ENCODE data around the gene PPM1M.
"Not testable (repeated sequence)": the region's sequence is repeated elsewhere in the genome, so short reads cannot be mapped to it uniquely, and the experiment has no call there.

PPM1M gene

GRCh38 chr3:52248165-52248541, 2.6 kb downstream of the PPM1M start:
- DNase-seq, result no peak

GRCh38 chr3:52248816-52249547, 3.4 kb downstream of the PPM1M start:
- DNase-seq, result peak; percentile 64

GRCh38 chr3:52249683-52250082, 4.1 kb downstream of the PPM1M start:
- DNase-seq, result no peak

GRCh38 chr3:52250122-52250521, 4.6 kb downstream of the PPM1M start:
- DNase-seq, result no peak

GRCh38 chr3:52253314-52254304, 8.1 kb downstream of the PPM1M start:
- DNase-seq, result peak; percentile 88

GRCh38 chr3:52254608-52255007, 9.0 kb downstream of the PPM1M start:
- DNase-seq, result no peak

GRCh38 chr3:52256159-52256558, 10.6 kb downstream of the PPM1M start:
- DNase-seq, result no peak

GRCh38 chr3:52256622-52257021, 11.1 kb downstream of the PPM1M start:
- DNase-seq, result no peak

GRCh38 chr3:52257911-52258310, 12.4 kb downstream of the PPM1M start:
- no peak for DNase-seq

GRCh38 chr3:52259035-52259434, 13.5 kb downstream of the PPM1M start:
- DNase-seq, result no peak

GRCh38 chr3:52259448-52259847, 13.9 kb downstream of the PPM1M start:
- DNase-seq, result no peak

GRCh38 chr3:52262447-52262846, 16.9 kb downstream of the PPM1M start:
- DNase-seq, result no peak

- no peak for DNase-seq
These were observed 19.8 kb downstream of the PPM1M start for GRCh38 chr3:52265387-52265786.

GRCh38 chr3:52268036-52268435, 22.5 kb downstream of the PPM1M start:
- no peak for DNase-seq

GRCh38 chr3:52269776-52270175, 24.2 kb downstream of the PPM1M start:
- no peak for DNase-seq

GRCh38 chr3:52270252-52270754, 24.7 kb downstream of the PPM1M start:
- DNase-seq, result no peak

- not testable (repeated sequence) for DNase-seq
These were observed 26.6 kb downstream of the PPM1M start for GRCh38 chr3:52272172-52272571.

- no peak for DNase-seq
These were observed 27.3 kb downstream of the PPM1M start for GRCh38 chr3:52272831-52273230.

- DNase-seq, result not testable (repeated sequence)
These were observed 29.2 kb downstream of the PPM1M start for GRCh38 chr3:52274781-52275180.

- peak; percentile 88 for DNase-seq
These were observed 31.8 kb downstream of the PPM1M start for GRCh38 chr3:52277071-52277964.

- DNase-seq, result peak; percentile 75
These were observed 32.5 kb downstream of the PPM1M start for GRCh38 chr3:52277972-52278509.

GRCh38 chr3:52278510-52279069, 33.0 kb downstream of the PPM1M start, which contains the start of gene WDR82:
Gene WDR82, minus strand, starts transcription at chr3:52278649. Its CDS starts 288 bp downstream, at chr3:52278361.
- peak; percentile 95 for DNase-seq

Data from hematopoietic multipotent progenitor cell treated with erythropoietin and hydrocortisone succinate and interleukin-3 and kit ligand, for 6 days (in vitro differentiated cells).